Endometrial microvascular endothelial cells (primary cell): Measurements from ENCODE around the gene MRTO4. TPM values are rescaled to one million over a fixed set of nuclear protein-coding genes. Genes with fewer than 3 reads are reported as not detected.
"Not testable (repeated sequence)": the region's sequence is repeated elsewhere in the genome, so short reads cannot be mapped to it uniquely, and the experiment has no call there.

Experiments
- in situ Hi-C: cut with HindIII; loops from 2 replicates; pipeline ENCODE4 v1.10.0; 2017; ENCODE audit warnings: low sequenced_read_pairs, low pct_unique_long_range_greater_than_20kb; ENCODE audit errors: inconsistent ontology term
- total RNA-seq: library from RNA; depleted of rRNA; stranded (reverse); fragments of >200 nt; gene quantifications from one replicate; pipeline ENCODE4 v1.2.3, GENCODE V29; 2015; ENCODE audit errors: inconsistent ontology term

The MRTO4 gene
- total RNA-seq, 1 donor from 2014 or later: 73.8 TPM

DNA sequence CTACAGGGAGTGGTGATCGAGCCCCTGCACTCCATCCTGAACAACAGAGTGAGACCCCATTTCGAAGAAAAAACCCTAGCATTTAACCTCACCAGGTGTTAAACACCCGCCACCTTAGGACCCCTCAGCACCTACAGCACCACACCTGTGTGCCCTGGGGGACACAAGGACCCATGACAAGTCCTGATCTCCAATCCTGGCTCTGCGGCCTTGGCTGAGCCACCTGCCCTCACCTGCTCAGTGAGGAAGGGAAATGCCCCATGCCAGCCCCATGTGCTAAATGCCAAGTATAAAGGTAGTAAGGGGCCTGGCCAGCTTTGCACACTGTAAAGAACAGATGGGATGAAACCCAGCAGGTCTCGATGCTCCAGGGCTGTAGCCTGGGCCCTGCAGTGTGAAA is 11.1 kb downstream of the MRTO4 start:
- in situ Hi-C loops: no loop called here

DNA sequence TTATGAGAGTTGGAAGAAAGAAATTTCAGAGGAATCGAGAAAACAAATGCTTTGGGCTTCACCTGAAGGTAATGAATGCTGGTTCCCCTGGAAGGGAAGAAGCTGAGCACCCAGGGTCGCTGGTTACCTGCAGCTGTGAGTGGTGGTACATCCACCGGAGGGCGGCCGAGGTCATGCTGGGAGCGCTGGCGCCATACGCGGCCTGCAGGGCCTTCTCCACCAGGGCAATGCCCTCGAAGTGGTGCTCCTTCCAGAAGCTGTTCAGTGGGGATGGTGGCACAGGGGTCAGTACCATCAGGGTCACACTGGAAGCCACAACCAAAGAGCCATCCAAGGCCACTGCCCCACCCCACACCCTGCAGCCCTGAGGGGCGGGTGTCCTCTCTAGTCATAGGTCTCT is 16.8 kb downstream of the MRTO4 start:
- in situ Hi-C loops: no loop called here

DNA sequence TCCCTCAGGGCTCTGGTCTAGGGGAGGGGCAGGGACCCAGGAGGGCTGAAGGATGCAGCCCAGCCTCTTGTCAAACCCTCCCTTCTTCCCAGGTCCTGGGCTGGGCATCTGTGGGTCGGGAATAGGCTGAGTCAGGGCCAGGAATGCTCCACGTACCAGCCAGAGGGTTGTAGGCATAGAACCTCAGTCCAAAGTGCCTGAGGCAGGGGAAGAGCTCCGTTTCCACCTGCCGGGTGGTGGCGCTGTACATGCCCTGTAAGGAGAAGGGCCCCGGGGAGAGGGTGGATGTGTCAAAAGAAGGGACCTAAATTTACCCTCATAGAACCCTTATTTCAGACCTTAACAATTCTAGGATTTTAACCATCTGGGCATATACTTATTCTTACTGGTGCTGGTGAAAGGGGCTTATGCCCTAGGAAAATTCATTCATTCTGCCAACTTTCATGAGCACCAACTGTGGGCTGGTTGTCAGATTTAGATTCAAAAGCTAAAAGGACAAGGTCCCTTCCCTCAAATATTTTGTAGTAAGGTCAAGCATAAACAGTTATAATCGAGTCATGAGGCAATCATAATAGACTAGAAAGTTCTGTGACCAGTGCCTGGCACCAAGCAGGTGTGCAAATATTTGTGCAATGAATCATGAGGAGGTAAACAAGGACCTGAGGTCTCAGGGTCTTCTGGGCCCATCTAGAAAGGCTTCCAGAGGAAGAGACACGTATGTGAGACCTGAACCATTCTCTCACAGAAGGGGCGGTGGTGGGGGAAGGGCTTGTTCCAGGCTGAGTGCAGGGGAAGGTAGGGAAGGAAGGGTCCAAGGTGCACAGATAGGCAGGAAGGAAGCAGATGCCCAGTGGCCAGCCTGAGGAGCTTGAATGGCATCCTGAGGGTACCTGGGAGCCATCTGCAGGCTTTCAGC is 18.1 kb downstream of the MRTO4 start:
- in situ Hi-C loops: not testable (repeated sequence)

DNA sequence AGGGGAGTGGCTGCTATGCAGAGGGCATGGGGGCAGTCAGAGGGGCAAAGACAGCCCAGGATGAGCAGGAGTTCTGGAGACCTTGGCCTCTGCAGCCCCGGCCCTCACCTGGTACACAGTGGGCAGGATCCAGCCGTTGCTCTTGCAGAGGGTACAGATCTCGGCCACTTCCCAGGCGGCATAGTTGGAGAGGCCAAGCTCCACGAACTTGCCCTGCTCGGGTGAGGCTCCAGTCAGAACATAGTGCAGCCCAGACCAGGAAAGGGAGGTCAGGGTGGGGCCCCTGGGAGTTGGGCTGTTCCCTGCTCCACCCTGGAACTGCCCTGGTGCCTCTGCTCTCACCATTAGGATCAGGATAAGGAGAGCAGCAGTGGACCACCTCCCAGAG is 18.7 kb downstream of the MRTO4 start:
- in situ Hi-C loops: not testable (repeated sequence)

DNA sequence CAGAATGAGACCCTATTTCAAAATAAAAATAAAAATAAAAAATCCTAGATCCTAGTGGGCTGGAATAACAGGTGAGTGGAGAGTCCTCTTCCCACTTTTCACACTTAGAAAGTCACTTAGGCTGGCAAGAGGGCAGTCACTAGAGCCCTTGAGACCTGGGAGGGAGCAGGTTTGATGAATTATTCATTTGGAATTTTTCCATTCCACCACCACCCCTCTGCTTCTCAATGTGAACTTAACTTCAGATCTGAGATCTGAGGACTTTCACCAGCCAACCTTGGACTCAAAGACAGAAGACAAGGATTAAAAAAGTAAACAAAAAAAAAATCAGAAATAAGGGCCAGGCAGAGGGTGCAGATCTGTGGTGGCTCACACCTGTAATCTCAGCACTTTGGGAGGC is 20.5 kb downstream of the MRTO4 start:
- in situ Hi-C loops: no loop called here

DNA sequence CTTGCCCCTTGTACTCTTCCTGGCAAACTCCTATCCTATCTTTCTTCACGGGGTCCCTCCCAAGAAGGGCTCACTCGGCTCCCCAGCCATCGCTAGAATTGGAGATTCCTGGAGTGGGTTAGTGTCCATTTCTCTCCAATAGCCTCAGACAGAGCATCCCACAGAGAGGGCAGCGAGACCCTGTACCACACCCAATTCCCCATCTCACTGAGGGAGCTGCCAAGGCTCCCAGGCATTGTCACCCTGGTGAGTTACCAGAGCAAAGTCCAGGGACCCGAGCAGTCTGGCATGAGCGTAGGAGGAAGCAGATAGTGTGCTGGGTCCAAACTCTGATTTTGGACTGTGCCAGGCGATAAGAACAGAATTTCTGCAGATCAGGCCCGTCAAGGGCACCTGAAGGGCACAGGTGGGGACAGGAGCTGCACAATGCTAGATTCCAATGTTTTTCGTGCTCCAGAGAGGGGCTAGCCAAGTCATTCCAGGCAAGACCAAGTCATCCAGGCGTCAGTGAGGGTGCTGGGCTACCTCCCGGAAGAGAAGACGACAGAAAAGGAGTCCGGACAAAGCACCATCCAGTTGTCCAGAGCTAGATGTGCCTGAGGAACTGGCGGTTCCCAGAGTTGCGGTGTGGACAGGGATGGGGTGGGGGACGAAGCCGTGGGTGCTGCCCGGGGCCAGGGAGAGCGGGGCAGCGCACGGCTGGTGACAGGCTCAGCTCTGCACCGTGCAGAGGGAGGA is 21.7 kb downstream of the MRTO4 start:
- in situ Hi-C loops: no loop called here

DNA sequence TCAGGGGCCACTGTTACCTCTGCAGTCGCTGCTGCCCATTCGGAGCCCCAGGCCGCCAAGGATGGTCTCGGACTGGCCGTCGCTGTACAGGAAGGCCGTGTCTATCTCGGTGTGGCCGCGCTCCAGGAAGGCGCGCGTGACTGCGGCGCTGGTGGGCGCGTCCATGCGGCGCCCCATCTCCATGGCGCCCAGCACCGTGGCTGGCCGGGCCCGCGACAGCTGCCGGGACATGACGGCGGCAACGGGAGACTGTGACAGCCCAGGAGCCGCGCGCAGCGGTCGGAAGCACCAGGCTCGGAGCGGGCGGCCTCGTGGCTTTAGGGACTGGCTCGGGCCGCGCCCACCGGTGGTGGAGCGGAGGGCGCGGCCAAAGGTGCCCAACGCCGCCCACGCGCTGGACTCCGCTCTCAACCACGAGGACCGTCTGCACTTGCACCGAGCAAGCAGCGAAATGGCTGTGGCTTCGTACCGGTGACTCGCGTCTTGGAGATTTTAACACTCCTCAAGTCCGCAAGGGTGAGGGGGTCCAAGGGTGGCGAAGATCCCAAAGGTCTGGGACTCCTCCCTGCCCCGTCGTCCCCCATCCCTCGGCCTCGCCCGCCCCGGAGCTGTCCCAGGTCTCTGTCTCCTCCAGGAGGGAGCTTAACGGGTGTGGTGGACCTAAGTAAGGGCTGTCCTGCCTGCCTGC is 22.4 kb downstream of the MRTO4 start:
- in situ Hi-C loops: not testable (repeated sequence)

DNA sequence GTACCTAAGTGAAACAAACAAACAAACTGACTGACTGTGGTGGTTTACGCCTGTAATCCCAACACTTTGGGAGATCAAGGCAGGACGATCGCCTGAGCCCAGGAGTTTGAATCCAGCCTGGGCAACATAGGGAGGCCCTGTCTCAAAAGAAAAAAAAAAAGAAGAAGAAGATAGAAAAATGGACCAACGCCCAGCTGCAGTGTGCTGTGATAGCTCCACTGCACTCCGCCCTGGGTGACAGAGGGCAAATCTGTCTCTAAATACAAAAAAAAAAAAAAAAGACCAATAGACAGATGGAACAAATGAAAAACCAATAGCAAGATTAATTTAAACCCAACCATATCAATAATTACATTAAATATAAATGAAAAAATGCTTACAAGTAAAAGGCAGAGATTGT is 23.0 kb downstream of the MRTO4 start:
- in situ Hi-C loops: no loop called here

DNA sequence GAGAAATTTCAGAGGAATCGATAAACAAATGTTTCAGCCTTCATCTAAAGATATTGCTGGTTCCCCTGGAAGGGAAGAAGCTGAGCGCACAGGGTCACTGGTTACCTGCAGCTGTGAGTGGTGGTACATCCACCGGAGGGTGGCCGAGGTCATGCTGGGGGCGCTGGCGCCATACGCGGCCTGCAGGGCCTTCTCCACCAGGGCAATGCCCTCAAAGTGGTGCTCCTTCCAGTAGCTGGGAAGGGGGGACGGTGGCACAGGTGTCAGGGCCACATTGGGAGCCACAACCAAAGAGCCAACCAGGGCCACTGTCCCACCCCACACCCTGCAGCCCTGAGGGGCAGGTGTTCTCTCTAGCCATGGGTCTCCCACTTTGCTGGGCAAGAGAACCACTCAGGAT is 32.3 kb downstream of the MRTO4 start:
- in situ Hi-C loops: no loop called here

DNA sequence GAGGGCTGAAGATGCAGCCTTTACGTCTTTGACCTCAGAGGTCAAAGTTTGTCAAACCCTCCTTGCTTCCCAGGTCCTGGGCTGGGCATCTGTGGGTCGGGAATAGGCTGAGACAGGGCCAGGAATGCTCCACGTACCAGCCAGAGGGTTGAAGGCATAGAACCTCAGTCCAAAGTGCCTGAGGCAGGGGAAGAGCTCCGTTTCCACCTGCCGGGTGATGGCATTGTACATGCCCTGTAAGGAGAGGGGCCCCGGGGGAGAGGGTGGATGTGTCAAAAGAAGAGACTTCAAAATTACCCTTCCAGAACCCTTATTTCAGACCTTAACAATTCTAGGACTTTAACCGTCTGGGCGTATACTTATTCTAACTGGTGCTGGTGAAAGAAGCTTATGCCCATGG is 33.3 kb downstream of the MRTO4 start:
- in situ Hi-C loops: no loop called here

DNA sequence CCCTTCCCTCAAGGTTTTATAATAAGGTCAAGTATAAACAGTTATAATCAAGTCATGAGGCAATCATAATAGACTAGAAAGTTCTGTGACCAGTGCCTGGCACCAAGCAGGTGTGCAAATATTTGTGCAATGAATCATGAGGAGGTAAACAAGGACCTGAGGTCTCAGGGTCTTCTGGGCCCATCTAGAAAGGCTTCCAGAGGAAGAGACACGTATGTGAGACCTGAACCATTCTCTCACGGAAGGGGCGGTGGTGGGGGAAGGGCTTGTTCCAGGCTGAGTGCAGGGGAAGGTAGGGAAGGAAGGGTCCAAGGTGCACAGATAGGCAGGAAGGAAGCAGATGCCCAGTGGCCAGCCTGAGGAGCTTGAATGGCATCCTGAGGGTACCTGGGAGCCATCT is 33.8 kb downstream of the MRTO4 start:
- in situ Hi-C loops: not testable (repeated sequence)

DNA sequence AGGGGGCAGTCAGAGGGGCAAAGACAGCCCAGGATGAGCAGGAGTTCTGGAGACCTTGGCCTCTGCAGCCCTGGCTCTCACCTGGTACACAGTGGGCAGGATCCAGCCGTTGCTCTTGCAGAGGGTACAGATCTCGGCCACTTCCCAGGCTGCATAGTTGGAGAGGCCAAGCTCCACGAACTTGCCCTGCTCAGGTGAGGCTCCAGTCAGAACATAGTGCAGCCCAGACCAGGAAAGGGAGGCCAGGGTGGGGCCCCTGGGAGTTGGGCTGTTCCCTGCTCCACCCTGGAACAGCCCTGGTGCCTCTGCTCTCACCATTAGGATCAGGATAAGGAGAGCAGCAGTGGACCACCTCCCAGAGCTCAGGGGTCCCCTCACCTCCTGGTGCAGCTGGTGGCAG is 34.2 kb downstream of the MRTO4 start:
- in situ Hi-C loops: not testable (repeated sequence)

DNA sequence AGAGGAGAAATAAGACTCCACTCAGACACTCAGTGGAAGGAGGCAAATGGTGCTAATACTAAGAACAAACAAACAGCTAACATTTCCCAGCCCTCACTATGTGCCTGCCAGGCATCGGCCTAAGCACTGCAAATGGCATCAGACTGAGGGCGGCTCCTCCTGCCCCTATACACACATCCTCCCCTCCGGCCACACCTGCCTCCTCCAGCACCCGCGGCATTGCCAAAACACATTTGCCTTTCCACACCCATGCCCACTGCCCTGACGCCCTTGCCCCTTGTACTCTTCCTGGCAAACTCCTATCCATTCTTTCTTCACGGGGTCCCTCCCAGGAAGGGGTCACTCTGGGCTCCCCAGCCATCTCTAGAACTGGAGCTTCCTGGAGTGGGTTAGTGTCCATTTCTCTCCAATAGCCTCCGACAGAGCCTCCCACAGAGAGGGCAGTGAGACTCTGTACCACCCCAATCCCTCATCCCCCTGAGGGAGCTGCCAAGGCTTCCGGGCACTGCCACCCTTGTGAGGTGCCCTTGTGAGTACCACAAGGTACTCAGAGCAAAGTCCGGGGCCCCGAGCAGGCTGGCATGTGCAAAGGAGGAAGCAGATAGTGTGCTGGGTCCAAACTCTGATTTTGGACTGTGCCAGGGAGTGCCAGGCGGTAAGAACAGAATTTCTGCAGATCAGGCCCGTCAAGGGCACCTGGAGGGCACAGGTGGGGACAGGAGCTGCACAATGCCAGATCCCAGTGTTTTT is 36.0 kb downstream of the MRTO4 start:
- in situ Hi-C loops: no loop called here

DNA sequence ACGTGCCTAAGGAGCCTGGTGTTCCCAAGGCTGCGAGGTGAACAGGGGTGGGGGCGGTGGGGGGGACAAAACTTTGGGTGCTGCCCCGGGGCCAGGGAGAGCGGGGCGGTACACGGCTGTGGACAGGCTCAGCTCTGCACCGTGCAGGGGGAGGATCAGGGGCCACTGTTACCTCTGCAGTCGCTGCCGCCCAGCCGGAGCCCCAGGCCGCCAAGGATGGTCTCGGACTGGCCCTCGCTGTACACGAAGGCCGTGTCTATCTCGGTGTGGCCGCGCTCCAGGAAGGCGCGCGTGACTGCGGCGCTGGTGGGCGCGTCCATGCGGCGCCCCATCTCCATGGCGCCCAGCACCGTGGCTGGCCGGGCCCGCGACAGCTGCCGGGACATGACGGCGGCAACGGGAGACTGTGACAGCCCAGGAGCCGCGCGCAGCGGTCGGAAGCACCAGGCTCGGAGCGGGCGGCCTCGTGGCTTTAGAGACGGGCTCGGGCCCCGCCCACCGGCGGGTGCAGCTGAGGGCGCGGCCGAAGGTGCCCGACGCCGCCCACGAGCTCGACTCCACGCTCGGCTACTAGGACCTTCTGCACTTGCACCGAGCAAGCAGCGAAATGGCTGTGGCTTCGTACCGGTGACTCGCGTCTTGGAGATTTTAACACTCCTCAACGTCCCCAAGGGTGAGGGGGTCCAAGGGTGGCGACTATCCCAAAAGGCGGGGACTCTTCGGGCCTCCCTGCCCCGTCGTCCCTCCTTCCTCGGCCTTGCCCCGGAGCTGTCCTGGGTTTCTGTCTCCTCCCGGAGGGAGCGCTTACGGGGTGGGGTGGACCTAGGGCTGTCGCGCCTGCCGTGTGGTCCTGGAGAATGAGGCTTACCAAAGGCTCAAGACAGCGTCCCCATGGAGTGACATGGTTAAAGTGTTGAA is 37.0 kb downstream of the MRTO4 start, which contains the start of gene AKR7A3:
Gene AKR7A3 (minus strand): TSS at position 447 of the 918 bp plus-strand sequence. CDS start 61 bp downstream, at position 386.
- in situ Hi-C loops: not testable (repeated sequence)

DNA sequence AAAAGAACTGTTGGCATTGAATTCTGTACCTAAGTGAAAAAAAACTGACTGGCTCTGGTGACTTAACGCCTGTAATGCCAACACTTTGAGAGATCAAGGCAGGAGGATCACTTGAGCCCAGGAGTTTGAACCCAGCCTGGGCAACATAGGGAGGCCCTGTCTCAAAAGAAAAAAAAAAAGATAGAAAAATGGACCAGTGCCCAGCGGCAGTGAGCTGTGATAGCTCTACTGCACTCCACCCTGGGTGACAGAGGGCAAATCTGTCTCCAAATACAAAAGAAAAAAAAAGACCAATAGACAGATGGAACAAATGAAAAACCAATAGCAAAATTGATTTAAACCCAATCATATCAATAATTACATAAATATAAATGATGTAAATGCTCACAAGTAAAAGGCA is 37.6 kb downstream of the MRTO4 start:
- in situ Hi-C loops: no loop called here

DNA sequence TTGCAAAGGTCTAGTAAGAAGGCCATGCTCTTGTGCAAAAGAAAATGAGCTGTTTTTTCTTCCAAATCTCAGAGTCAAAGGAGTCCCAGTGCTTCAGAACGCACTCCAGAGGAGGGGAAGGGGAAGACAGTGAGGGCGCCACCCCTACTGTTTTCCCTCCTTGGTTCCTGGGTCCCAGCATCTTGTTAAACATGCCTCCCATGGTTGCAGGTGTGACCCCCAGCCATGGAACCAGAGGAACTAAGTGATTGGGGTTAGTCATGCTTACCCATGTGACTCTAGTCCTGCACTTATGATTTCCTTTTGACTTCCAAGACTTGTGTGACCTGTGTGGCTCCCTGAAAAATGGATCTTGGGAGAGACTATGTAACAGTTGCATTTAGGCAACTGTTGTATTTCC is 43.0 kb downstream of the MRTO4 start:
- in situ Hi-C loops: no loop called here

DNA sequence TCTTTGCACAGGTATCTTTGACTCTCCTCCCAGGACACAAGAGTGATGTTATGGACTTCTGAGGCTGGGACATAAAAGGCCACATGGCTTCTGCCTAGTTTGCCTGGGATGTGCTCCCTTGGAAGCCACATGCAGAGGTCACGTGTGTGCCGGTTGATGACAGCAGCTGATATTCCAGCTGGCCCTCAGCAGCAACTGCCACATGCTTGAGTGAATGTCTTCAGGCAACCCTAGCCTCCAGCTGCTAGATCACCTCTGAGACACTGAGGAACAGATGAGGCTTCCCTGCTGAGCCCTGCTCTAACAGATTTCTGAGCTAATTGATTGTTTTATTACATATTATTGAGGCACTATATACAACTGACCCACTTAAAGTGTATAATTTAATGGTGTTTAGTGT is 48.6 kb downstream of the MRTO4 start:
- in situ Hi-C loops: no loop called here

DNA sequence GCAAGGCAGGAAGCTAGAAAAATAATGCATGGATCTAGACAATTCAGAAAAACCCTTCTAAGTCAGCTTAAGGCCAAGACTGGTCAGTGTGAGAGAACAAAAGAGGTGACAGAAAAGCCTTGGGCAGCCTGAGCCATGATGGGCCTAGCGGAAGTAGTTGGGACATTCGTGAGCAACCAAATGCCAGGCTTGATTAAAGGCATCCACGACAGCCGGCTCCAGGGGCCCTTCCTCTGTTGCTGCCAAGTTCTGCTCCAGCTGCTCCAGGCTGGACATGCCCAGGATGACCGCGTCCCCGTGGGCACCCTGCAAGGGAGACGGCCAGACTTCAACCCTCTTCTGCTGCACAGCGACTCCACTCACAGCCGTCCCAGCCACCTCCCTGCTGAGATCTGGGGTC is 52.5 kb downstream of the MRTO4 start:
- in situ Hi-C loops: not testable (repeated sequence)
